HPDE6-E6E7 (cell line): ENCODE measurements around the gene TMEM114.
"Not testable (repeated sequence)": the region's sequence is repeated elsewhere in the genome, so short reads cannot be mapped to it uniquely, and the experiment has no call there.

Source experiments
- DNase-seq: peaks from one replicate; pipeline ENCODE4 v3.0.0; 2011; ENCODE audit warnings: missing footprints; ENCODE audit errors: extremely low spot score

TMEM114 gene

GRCh38 chr16:8576141-8577004, 13.9 kb downstream of the TMEM114 start:
- no peak for DNase-seq

DNA sequence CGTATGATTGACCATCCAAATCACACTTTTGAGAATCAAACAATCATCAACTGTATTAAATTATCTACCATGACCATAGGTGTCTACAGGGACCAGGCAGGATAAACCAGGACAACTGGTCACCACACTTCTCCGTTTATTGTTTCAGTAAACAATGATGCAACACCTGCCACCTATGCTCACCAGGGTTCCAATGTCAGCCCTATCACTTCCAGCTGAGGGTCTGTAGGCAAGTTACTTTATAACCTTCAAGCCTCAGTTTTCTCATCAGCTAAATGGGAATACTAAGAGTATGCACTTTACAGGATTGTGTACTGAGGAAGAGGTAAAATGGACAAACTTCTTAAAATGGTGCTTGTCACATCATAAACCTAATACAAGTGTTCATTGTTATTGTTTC, 14.9 kb downstream of the TMEM114 start:
- DNase-seq: no peak

- no peak for DNase-seq
Observed at GRCh38 chr16:8572919-8573724, 17.2 kb downstream of the TMEM114 start.

DNA sequence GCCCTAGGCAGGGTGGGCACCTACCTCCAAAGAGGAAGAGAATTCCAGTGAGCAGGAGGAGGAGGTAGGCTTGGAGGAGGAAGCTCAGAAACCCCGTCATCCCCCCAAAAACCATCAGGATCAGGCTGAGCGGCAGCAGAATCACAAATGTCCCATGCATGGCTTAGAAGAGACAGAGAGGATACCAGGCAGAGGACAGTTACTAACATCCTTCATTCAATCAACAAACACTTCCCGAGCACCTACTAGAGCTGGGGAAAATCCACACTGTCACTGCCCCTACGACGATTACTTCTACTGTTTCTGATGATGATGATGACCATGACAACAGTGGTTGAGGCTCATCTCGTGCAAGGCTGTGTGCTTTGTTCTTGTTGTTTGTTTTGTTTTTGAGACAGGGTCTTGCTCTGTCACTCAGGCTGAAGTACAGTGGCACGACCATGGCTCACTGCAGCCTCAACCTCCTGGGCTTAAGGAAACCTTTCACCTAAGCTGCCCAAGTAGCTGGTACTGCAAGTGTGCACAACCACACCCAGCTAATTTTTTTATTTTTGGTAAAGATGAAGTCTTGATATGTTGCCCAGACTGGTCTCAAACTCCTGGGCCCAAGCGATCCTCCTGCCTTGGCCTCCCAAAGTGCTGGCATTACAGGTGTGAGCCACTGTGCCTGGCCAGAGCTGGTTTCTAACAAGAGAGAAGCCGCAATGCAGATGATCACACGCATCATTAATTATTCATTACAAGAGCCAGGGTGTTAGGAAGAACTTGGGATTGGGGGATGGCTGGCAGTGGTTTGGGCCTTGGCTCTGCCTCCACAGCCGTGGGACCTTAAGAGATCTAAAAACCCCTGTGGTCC, 18.0 kb downstream of the TMEM114 start:
- DNase-seq: no peak

DNA sequence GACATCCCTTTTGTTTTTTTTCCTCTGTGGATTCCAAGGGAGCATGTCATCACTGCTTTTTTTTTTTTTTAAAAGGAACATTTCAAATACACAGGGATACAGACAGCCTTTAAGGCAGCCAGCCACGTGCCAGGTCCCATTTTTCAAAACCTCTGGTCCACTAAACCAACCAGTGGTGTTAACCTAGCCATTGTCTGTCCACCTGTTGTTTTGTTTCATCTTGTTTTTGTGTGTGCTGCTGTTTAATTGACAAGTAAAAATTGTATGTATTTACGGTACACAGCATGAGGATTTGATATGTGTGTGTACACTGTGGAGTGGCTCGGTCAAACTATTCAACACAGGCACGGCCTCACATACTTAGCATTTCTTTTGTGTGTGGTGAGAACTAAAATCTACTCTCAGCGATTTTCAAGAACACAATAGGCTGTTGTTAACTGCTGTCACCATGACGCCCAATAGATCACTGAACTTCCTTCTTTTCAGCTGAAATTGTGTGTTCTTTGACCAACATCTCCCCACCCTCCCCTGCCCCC, 19.2 kb downstream of the TMEM114 start:
- DNase-seq: no peak

DNA sequence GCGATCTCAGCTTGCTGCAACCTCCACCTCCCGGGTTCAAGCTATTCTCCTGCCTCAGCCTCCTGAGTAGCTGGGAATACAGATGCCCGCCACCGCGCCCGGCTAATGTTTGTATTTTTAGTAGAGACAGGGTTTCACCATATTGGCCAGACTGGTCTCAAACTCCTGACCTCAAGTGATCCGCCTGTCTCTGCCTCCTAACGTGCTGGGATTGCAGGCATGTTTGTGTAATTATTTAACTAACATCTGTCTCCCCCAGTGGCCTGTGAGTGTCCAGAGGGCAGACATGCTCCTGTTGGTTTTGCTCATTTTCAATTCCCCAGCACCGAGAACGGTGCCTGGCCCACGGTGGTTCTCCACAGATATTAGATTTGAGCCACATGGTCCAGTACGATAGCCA, 19.9 kb downstream of the TMEM114 start:
- DNase-seq: not testable (repeated sequence)

DNA sequence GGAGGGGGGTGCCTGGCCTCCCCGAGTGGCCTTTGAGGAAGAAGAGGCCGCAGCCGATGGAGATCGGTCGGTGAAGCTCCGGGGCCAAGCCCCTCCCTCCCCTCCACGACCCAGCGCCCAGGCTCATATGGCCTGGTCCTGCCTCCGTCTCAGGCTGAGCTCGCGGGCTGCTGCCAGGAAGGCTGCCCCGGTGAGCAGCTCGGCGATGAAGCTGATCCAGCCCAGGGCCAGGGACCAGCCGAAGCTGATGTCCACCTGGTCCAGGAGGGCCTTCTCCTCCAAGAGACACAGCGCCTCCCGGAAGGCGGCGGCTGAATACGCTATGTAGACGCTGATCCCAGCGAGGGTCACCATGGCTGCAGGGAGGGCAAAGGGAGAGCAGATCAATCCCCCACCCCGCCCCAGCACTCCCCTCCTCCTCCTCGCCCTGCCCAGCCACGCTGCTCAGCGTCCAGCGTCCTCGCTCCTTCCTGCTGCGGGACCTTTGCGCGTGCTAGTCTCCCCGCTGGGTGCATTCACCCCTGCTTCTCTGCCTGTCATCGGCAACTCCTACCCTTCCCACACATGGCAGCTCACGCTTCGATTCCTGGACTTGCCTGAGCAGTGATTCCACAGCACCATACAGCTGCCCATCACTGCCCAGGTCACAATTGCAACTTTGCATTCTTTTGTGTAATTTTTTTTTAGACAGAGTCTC, 20.5 kb downstream of the TMEM114 start:
- DNase-seq: no peak

GRCh38 chr16:8568231-8568617, 22.1 kb downstream of the TMEM114 start:
- no peak for DNase-seq

DNA sequence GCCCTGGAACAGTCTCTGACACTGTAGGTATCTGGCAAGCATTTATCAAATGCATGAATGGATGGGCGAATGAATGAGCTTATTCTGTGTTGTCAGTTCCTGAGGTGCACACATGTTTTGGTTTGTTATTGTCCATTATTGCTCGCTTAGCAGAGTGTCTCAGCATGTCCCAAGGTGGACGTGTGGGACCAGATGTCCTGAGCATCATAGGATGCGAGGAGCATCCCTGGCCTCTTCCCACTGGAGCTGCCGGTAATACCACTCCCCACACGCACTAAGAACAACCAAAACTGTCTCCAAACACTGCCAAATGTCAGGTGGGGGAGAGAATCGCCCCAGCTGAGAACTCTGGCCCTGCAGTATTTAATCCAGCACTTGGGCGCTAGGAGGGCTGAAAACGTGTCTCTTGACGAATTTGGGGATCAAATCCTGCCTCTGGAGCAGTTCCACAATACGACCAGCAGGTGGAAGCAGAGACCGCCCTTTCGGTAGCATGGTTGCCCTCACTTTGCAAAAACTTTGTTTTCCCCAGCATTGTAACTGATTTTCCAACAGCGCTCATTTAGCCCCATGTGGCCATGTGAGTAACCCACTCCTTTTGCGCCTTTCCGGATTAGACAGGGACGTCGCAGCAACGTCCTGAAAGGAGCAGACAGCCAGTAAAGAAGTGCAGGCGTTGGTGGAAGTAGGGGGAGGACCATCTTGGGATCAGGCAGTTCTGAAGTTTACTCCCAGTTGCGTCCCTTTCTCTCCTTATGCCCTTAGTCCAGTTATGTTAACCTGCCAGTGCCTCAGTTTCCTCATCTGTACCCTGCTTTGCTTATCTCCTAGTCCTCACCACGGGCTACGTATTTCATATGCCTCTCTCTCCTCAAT, 22.7 kb downstream of the TMEM114 start:
- DNase-seq: peak; percentile 60

DNA sequence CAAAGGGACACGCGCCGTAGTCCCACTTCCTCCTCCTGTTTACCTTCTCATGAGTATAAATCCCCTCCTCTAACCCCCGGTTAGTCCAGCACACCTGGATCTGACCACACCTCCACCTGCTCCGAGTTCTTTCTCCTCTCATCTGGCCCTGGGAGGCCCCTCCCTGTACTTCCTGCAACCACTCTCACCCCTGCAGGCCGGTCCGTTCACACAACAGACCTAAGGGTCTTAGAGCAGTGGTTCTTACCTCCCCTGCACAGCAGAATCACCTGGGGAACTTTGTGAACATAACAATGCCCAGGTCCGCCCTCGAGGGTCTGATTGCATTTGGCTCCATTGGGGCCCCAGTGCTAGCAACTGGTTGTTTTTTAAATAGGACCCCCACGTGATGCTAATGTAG, 24.8 kb downstream of the TMEM114 start:
- no peak for DNase-seq

DNA sequence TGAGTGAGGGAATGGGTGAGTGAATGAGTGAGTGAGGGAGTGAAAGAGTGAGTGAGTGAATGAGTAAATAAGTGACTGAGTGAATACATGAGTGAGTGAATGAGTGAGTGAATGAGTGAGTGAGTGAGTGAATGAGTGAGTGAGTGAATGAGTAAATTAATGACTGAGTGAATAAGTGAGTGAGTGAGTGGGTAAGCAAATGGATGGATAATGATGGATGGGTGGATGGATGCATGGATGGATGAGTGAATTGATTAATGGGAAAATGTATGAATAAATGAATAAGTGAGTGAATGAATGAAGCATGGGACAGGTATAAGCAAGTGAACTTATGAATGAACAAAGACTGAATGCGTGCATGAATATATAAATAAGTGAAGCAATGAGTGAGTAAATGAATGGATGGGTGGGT, 25.4 kb downstream of the TMEM114 start:
- no peak for DNase-seq

DNA sequence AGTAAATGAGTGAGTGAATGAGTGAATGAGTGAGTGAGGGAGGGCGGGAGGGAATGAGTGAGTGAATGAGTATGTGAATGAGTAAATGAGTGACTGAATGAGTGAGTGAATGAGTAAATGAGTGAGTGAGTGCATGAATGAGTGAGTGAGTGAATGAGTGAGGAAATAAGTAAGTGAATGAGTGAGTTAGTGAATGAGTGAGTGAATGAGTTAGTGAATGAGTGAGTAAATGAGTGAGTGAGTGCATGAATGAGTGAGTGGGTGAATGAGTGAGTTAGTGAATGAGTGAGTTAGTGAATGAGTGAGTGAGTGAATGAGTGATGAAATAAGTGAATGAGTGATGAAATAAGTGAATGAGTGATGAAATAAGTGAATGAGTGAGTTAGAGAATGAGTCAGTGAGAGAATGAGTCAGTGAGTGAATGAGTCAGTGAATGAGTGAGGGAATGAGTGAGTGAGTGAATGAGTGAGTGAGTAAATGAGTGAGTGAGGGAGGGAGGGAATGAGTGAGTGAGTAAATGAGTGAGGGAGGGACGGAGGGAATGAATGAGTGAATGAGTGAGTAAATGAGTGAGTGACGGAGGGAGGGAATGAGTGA, 26.3 kb downstream of the TMEM114 start:
- DNase-seq: not testable (repeated sequence)

- DNase-seq: no peak
Observed at GRCh38 chr16:8561496-8561895, 28.8 kb downstream of the TMEM114 start.

DNA sequence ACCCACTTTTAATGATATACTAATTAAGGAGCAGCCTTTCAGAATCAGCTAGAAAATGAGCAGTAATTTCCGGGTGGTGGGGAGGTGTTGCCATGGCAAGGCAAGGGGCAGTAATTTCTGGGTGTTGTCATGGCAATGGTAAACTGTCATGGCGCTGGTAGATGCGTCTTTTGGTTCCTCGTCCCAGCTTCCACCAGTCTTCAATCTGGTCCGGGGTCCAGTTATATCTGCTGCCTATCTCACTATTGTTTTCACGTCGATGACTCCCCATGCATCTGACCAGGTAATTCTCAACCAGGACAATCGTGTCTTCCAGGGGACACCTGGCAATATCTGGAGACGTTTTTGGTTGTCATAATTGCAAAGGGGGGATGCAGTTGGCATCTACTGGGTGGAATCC, 34.9 kb downstream of the TMEM114 start:
- no peak for DNase-seq

- DNase-seq: no peak
Observed at GRCh38 chr16:8554881-8555280, 35.4 kb downstream of the TMEM114 start.

- no peak for DNase-seq
Observed at GRCh38 chr16:8554022-8554421, 36.3 kb downstream of the TMEM114 start.

GRCh38 chr16:8552487-8553221, 37.7 kb downstream of the TMEM114 start:
- DNase-seq: no peak

DNA sequence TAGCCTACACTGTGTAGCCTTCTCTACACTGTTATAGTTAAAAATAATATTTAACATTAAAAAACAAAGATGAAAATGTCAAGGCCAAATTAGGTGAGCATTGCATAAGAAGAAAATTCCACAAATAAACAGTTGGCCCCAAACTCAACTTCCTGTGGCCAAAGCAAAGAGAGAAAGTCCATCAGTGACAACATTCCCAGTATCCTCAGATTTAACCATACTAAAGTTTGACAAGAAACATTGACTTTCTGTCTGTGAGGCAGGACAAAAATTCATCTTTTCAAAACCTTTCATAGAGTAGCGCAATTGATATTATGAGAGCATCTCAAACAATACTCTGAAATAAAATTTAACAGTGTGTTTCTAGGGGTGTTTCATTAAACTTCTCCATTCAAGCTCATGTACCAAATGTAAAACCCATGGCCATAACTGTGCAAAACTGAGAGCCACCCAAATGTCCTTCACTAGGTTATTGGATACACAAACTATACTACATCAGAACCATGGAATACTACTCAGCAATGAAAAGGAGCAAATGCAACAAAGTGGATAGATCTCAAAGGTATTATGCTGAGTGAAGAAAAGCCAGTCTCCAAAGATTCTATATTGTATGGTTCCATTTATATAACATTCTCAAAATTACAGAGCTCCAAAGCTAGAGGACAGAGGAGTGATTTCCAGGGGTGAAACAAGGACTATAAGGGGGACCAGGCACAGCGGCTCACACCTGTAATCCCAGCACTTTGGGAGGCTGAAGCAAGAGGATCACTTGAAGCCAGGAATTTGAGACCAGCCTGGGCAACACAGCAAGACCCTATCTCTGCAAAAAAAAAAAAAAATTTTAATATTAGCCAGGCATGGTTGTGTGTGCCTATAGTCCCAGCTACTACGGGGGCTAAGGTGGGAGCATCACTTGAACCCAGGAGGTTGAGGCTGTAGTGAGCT, 38.7 kb downstream of the TMEM114 start:
- no peak for DNase-seq
